AG04450 (cell line): ENCODE measurements around the gene MRGPRX3. TPM values are rescaled to one million over a fixed set of nuclear protein-coding genes. Genes with fewer than 3 reads are reported as not detected.
"Not testable (repeated sequence)": the region's sequence is repeated elsewhere in the genome, so short reads cannot be mapped to it uniquely, and the experiment has no call there.

Source experiments
- CTCF ChIA-PET: fragments of 300-600, 350-600 bp; formaldehyde crosslinking; extraction: SDS; loops from one replicate; lab custom pipeline; 2022; ENCODE audit warnings: antibody characterized with exemption, inconsistent platforms; lab: Charles Lee
- POLR2A ChIA-PET: fragments of 350-600 bp; formaldehyde crosslinking; extraction: SDS; loops from one replicate; lab custom pipeline; 2021; ENCODE audit warnings: antibody characterized with exemption, inconsistent platforms; lab: Yijun Ruan, JAX
- DNase-seq: peaks from one replicate; pipeline ENCODE4 v3.0.0-alpha.2; 2011; ENCODE audit warnings: low read depth, low spot score
- H3K27ac ChIP-seq: one replicate; pipeline ENCODE4 v1.5.1; 2012; ENCODE audit warnings: low read depth, low read length, control low read depth
- H3K27me3 ChIP-seq: one replicate; pipeline ENCODE4 v1.6.0; 2012; ENCODE audit warnings: low read length; ENCODE audit not compliant: control insufficient read depth, insufficient read depth
- H3K4me3 ChIP-seq: 2 replicates; pipeline ENCODE4 v1.5.1; 2011; ENCODE audit warnings: mild to moderate bottlenecking, low read depth, low read length, control low read depth
- H3K9me3 ChIP-seq: 2 replicates; pipeline ENCODE4 v1.5.1; 2012; ENCODE audit warnings: low read length; ENCODE audit not compliant: control insufficient read depth, insufficient read depth
- polyA plus RNA-seq: library from polyadenylated mRNA; depleted of rRNA; stranded (reverse); fragments of >200 nt; gene quantifications from 2 replicates; pipeline ENCODE4 v1.2.3, GENCODE V29; 2011
- TF ChIP-seq, protein P1 (sequence below): IDR thresholded peaks from 2 replicates; pipeline ENCODE4 v1.5.1; 2011; ENCODE audit warnings: low read depth, low read length, control low read depth, inconsistent platforms

Gene MRGPRX3
- polyA plus RNA-seq, 1 experiment = not detected

DNA sequence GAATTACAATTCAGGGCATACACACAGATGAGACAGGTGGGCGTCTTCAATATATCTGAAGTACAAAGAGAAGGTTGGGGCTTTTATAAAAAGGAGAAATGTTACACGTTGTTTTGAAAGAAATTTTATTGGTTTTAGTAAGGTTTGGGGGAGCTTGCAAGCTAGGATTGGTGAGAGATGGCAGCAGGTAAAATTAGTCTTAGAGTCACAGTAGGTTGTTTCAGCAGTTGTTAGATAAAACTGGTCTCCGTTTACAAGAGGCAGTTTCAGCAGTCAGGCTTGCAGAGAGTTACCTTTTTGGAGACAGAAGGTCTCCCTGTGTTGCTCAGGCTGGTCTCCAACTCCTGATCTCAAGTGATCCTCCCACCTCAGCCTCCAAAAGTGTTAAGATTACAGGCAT, 24.1 kb upstream of the MRGPRX3 start:
- ChIA-PET POLR2A (no interaction called here), CTCF (interaction anchor here (0.6 to 1.4 kb wide), 3 partner anchors 8 to 963 kb away, joined by 3 to 9 read pairs (median 3); no protein-coding TSS in a partner anchor)
- TF ChIP-seq, protein P1, sequence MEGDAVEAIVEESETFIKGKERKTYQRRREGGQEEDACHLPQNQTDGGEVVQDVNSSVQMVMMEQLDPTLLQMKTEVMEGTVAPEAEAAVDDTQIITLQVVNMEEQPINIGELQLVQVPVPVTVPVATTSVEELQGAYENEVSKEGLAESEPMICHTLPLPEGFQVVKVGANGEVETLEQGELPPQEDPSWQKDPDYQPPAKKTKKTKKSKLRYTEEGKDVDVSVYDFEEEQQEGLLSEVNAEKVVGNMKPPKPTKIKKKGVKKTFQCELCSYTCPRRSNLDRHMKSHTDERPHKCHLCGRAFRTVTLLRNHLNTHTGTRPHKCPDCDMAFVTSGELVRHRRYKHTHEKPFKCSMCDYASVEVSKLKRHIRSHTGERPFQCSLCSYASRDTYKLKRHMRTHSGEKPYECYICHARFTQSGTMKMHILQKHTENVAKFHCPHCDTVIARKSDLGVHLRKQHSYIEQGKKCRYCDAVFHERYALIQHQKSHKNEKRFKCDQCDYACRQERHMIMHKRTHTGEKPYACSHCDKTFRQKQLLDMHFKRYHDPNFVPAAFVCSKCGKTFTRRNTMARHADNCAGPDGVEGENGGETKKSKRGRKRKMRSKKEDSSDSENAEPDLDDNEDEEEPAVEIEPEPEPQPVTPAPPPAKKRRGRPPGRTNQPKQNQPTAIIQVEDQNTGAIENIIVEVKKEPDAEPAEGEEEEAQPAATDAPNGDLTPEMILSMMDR = no peak
- no peak for DNase-seq
- no peak overlapping the region for H3K4me3 ChIP-seq
- H3K27ac ChIP-seq = no peak overlapping the region
- H3K27me3 ChIP-seq = peaks cover 10% of the 10 kb centered on the region
- no peaks in the 10 kb centered on the region; the same call in 1 of the 2 replicates for H3K9me3 ChIP-seq

DNA sequence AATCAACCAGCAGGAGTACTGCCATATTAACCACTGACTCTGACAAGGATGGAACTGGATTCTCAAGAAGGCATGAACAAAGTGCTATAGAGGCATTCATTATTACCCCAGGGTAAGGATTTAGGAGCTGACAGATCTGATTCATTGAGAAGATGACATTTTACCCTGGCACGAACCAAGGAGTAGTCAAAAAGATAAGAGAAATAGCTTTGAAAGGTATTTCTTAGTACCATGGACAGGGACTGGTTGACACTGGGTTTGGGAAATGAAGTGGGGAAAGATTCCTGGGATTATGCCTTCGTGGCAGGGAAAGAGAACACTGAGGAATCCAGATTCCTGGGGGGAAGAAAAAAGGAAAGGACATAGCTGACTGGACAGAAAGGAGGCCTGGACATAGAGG, 21.4 kb upstream of the MRGPRX3 start:
- H3K9me3 ChIP-seq = no peaks in the 10 kb centered on the region
- no peak overlapping the region for H3K4me3 ChIP-seq
- ChIA-PET CTCF (interaction anchor here (0.6 to 1.8 kb wide), 3 partner anchors 93 to 380 kb away, joined by 3 to 6 read pairs (median 5); no protein-coding TSS in a partner anchor), POLR2A (no interaction called here)
- H3K27ac ChIP-seq = no peak overlapping the region
- DNase-seq = no peak
- TF ChIP-seq, protein P1 = no peak
- H3K27me3 ChIP-seq = peaks cover 20% of the 10 kb centered on the region

DNA sequence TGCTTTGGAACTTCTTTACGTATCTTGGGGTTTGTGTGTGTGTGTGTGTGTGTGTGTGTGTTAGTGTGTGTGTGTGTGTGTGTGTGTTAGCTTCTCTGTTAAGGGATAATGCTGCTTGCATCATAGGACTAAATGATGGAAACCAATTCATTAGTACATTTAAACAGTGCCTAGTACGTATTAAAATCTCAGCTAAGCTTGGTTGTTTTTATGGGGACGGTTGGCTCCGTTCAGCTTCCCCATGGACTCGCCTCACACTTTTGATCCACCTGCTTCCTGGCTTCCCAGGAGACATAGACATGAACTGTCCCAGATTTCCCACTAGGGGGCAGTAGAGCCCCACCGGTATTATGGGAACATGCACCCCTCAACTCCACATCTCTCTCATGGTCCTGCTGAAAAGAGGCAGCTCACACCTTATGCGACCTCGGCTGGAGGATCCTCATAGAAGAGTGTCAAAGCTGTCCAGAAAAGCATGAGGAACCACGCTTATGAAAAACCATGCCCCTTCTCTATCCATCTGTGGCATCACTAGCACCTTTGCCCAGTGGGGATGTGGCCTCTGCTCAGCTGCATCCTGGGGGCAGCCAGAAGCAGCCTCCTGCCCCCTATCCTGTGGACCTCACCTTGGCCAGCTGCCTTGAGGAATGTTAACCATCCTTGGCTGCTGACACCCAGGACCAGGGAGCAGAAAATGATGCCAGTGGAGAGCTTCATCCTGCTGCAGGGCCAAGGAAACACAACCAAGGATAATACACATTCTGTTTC, 16.8 kb upstream of the MRGPRX3 start:
- TF ChIP-seq, protein P1 = peak; percentile 91
- POLR2A ChIA-PET = no interaction called here
- no peak overlapping the region for H3K27ac ChIP-seq
- peaks cover 22% of the 10 kb centered on the region for H3K27me3 ChIP-seq
- CTCF ChIA-PET = interaction anchor here (0.6 to 3.5 kb wide), 60 partner anchors 8 to 848 kb away, joined by 3 to 32 read pairs (median 4); partner anchors contain the start of genes KCNC1 and SAAL1
- H3K4me3 ChIP-seq = no peak overlapping the region
- H3K9me3 ChIP-seq = no peaks in the 10 kb centered on the region
- DNase-seq = peak; percentile 23

DNA sequence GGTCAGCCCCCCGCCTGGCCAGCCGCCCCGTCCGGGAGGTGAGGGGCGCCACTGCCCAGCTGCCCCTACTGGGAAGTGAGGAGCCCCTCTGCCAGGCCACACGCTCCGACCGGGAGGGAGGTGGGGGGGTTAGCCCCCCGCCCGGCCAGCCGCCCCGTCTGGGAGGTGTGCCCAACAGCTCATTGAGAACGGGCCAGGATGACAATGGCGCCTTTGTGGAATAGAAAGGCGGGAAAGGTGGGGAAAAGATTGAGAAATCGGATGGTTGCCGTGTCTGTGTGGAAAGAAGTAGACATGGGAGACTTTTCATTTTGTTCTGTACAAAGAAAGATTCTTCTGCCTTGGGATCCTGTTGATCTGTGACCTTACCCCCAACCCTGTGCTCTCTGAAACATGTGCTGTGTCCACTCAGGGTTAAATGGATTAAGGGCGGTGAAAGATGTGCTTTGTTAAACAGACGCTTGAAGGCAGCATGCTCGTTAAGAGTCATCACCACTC, 11.0 kb upstream of the MRGPRX3 start:
- H3K9me3 ChIP-seq, POLR2A ChIA-PET, H3K27me3 ChIP-seq, H3K4me3 ChIP-seq, DNase-seq, H3K27ac ChIP-seq, CTCF ChIA-PET: not testable (repeated sequence)

DNA sequence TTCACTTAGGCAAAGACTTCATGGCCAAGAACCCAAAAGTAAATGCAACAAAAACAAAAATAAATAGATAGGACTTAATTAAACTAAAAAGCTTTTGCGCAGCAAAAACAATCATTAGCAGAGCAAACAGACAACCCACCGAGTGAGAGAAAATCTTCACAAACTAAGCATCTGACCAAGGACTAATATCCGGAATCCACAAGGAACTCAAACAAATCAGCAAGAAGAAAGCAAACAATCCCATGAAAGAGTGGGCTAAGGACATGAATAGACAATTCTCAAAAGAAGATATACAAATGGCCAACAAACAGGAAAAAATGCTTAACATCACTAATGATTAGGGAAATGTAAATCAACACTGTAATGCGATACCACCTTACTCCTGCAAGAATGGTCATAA, 1.3 kb upstream of the MRGPRX3 start:
- H3K4me3 ChIP-seq, H3K9me3 ChIP-seq, H3K27ac ChIP-seq, DNase-seq, H3K27me3 ChIP-seq, POLR2A ChIA-PET, CTCF ChIA-PET: not testable (repeated sequence)

DNA sequence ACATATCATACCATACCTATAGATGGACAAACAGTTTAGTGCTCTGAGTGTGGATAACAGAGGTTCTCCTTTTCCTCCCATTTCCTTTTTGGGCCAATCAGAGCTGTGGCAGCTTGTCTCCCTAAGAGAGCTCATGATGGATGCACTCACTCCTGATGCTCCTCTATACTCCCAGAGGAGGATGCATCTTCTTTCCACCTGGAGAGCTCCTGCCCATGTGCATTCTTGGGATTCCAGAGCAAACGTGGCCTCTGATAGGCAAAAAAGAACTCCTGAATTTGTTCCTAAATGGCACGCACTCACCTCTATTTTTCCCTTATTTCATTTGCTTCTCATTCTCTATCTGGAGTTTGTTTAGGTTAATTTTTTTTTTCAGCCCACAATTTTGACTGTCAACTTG, 2.9 kb downstream of the MRGPRX3 start:
- ChIA-PET POLR2A (no interaction called here), CTCF (no interaction called here)
- Histone ChIP-seq H3K4me3 (no peak overlapping the region), H3K27ac (no peak overlapping the region), H3K9me3 (no peaks in the 10 kb centered on the region), H3K27me3 (no peaks in the 10 kb centered on the region)
- no peak for DNase-seq
- TF ChIP-seq, protein P1 = no peak
